GM18868 (cell line): Measurements from ENCODE around the gene CYP27A1.

Source experiments
- ATAC-seq: cut with Tn5 transposase; IDR thresholded peaks from one replicate; pipeline ENCODE4 v1.9.1; 2021; ENCODE audit warnings: mild to moderate bottlenecking, moderate library complexity; ENCODE audit not compliant: unreplicated experiment

The CYP27A1 gene

GRCh38 chr2:218857371-218858137 lies 75.6 kb downstream of the CYP27A1 start:
- ATAC-seq = no peak

GRCh38 chr2:218858138-218858445 lies 76.1 kb downstream of the CYP27A1 start:
- no peak for ATAC-seq

GRCh38 chr2:218858671-218859555 lies 77.0 kb downstream of the CYP27A1 start:
- no peak for ATAC-seq

GRCh38 chr2:218859556-218859987 lies 77.6 kb downstream of the CYP27A1 start, which contains the start of gene WNT6:
Gene WNT6, plus strand, starts transcription at chr2:218859805. Its CDS starts 233 bp downstream, at chr2:218860038.
- ATAC-seq = no peak

GRCh38 chr2:218859988-218860831 lies 78.3 kb downstream of the CYP27A1 start:
- no peak for ATAC-seq

GRCh38 chr2:218860950-218861381 lies 79.0 kb downstream of the CYP27A1 start:
- no peak for ATAC-seq

- no peak for ATAC-seq
Measured at GRCh38 chr2:218861645-218862318, 79.8 kb downstream of the CYP27A1 start.

- no peak for ATAC-seq
Measured at GRCh38 chr2:218863021-218863520, 81.1 kb downstream of the CYP27A1 start.
